ENCODE data around the gene SLC43A2.
"Not testable (repeated sequence)": the region's sequence is repeated elsewhere in the genome, so short reads cannot be mapped to it uniquely, and the experiment has no call there.

Gene SLC43A2

GRCh38 chr17:1627982-1628855 is at the start of gene SLC43A2:
SLC43A2 (minus strand) TSS chr17:1628834; CDS start chr17:1627874, 960 bp downstream.
- DNase-seq (ENCODE audit: extremely low read depth in 1 of 2, low read depth in 1 of 2) = peak; percentile 50 to 56

- DNase-seq (ENCODE audit: extremely low read depth in 1 of 2, low read depth in 1 of 2) = no peak
Observed at GRCh38 chr17:1676401-1676800, 47.8 kb upstream of the SLC43A2 start.

- DNase-seq (ENCODE audit: extremely low read depth in 1 of 2, low read depth in 1 of 2) = no peak
Observed at GRCh38 chr17:1673041-1673785, 44.6 kb upstream of the SLC43A2 start.

- DNase-seq (ENCODE audit: extremely low read depth in 1 of 2, low read depth in 1 of 2) = not testable (repeated sequence)
Observed at GRCh38 chr17:1663934-1664333, 35.3 kb upstream of the SLC43A2 start.

GRCh38 chr17:1661045-1661444 is 32.4 kb upstream of the SLC43A2 start:
- DNase-seq (ENCODE audit: extremely low read depth in 1 of 2, low read depth in 1 of 2) = no peak

GRCh38 chr17:1658100-1658499 is 29.5 kb upstream of the SLC43A2 start:
- no peak for DNase-seq (ENCODE audit: extremely low read depth in 1 of 2, low read depth in 1 of 2)

- DNase-seq (ENCODE audit: extremely low read depth in 1 of 2, low read depth in 1 of 2) = no peak
Observed at GRCh38 chr17:1653735-1654134, 25.1 kb upstream of the SLC43A2 start.

GRCh38 chr17:1652794-1653193 is 24.2 kb upstream of the SLC43A2 start:
- not testable (repeated sequence) for DNase-seq (ENCODE audit: extremely low read depth in 1 of 2, low read depth in 1 of 2)

- no peak for DNase-seq (ENCODE audit: extremely low read depth in 1 of 2, low read depth in 1 of 2)
Observed at GRCh38 chr17:1651559-1651844, 22.9 kb upstream of the SLC43A2 start.

- DNase-seq (ENCODE audit: extremely low read depth in 1 of 2, low read depth in 1 of 2) = no peak
Observed at GRCh38 chr17:1650731-1651558, 22.3 kb upstream of the SLC43A2 start.

GRCh38 chr17:1649844-1650501 is 21.3 kb upstream of the SLC43A2 start, which contains the start of gene RILP:
RILP (minus strand) TSS chr17:1649866; CDS start chr17:1649804, 62 bp downstream.
- DNase-seq (ENCODE audit: extremely low read depth in 1 of 2, low read depth in 1 of 2) = no peak

- peak; percentile 86 to 87 for DNase-seq (ENCODE audit: extremely low read depth in 1 of 2, low read depth in 1 of 2)
Observed at GRCh38 chr17:1648963-1649843, 20.6 kb upstream of the SLC43A2 start.

GRCh38 chr17:1648173-1648962 is 19.7 kb upstream of the SLC43A2 start:
- DNase-seq (ENCODE audit: extremely low read depth in 1 of 2, low read depth in 1 of 2) = no peak

GRCh38 chr17:1647802-1648171 is 19.2 kb upstream of the SLC43A2 start:
- DNase-seq (ENCODE audit: extremely low read depth in 1 of 2, low read depth in 1 of 2) = no peak

- DNase-seq (ENCODE audit: extremely low read depth in 1 of 2, low read depth in 1 of 2) = no peak
Observed at GRCh38 chr17:1646199-1646875, 17.7 kb upstream of the SLC43A2 start.

GRCh38 chr17:1645207-1646171 is 16.9 kb upstream of the SLC43A2 start, which contains the start of gene SCARF1:
SCARF1 (minus strand) TSS chr17:1645732; CDS start chr17:1645697, 35 bp downstream.
- DNase-seq (ENCODE audit: extremely low read depth in 1 of 2, low read depth in 1 of 2) = no peak
